ENCODE measurements around the gene COL19A1.

Gene COL19A1

GRCh38 chr6:70186461-70186860 lies 320.1 kb downstream of the COL19A1 start:
- no peak for DNase-seq (ENCODE audit: low read depth)
- no peak overlapping the region for H3K4me3 ChIP-seq (ENCODE audit: low read length)
- TF ChIP-seq CTCF (IDR thresholded peaks at IDR 0.05; ENCODE audit: insufficient read depth, low read depth, low read length, missing control alignments): no peak

GRCh38 chr6:70188202-70188601 lies 321.8 kb downstream of the COL19A1 start:
- TF ChIP-seq CTCF (IDR thresholded peaks at IDR 0.05; ENCODE audit: insufficient read depth, low read depth, low read length, missing control alignments): no peak
- DNase-seq (ENCODE audit: low read depth): no peak
- no peak overlapping the region for H3K4me3 ChIP-seq (ENCODE audit: low read length)

- no peak for DNase-seq (ENCODE audit: low read depth)
- no peak for TF ChIP-seq CTCF (IDR thresholded peaks at IDR 0.05; ENCODE audit: insufficient read depth, low read depth, low read length, missing control alignments)
- no peak overlapping the region for H3K4me3 ChIP-seq (ENCODE audit: low read length)
These were observed 328.1 kb downstream of the COL19A1 start for GRCh38 chr6:70194421-70194820.

- no peak for DNase-seq (ENCODE audit: low read depth)
- H3K4me3 ChIP-seq (ENCODE audit: low read length): no peak overlapping the region
- TF ChIP-seq CTCF (IDR thresholded peaks at IDR 0.05; ENCODE audit: insufficient read depth, low read depth, low read length, missing control alignments): no peak
These were observed 330.2 kb downstream of the COL19A1 start for GRCh38 chr6:70196531-70196930.

GRCh38 chr6:70198785-70199184 lies 332.4 kb downstream of the COL19A1 start:
- TF ChIP-seq CTCF (IDR thresholded peaks at IDR 0.05; ENCODE audit: insufficient read depth, low read depth, low read length, missing control alignments): no peak
- DNase-seq (ENCODE audit: low read depth): no peak
- no peak overlapping the region for H3K4me3 ChIP-seq (ENCODE audit: low read length)

GRCh38 chr6:70208235-70208790 lies 342.0 kb downstream of the COL19A1 start:
- TF ChIP-seq CTCF (IDR thresholded peaks at IDR 0.05; ENCODE audit: insufficient read depth, low read depth, low read length, missing control alignments): no peak
- no peak overlapping the region for H3K4me3 ChIP-seq (ENCODE audit: low read length)
- no peak for DNase-seq (ENCODE audit: low read depth)

GRCh38 chr6:70210462-70210861 lies 344.1 kb downstream of the COL19A1 start:
- H3K4me3 ChIP-seq (ENCODE audit: low read length): no peak overlapping the region
- TF ChIP-seq CTCF (IDR thresholded peaks at IDR 0.05; ENCODE audit: insufficient read depth, low read depth, low read length, missing control alignments): peak; percentile 31
- peak; percentile 16 for DNase-seq (ENCODE audit: low read depth)
